NCI-H460 (cell line): ENCODE measurements around the gene SNRNP27. TPM values are rescaled to one million over a fixed set of nuclear protein-coding genes. Genes with fewer than 3 reads are reported as not detected.

Experiments
- DNase-seq: peaks from one replicate; pipeline ENCODE4 v3.0.0-alpha.2; 2016; ENCODE audit warnings: low read depth; ENCODE audit errors: extremely low read depth
- total RNA-seq: library from RNA; depleted of rRNA; stranded (reverse); fragments of >200 nt; shearing (Covaris generic); gene quantifications from 2 replicates; pipeline ENCODE4 v1.2.3, GENCODE V29; 2014

SNRNP27 gene
- total RNA-seq, 1 experiment from 2014 or later: 73.0 TPM

DNA sequence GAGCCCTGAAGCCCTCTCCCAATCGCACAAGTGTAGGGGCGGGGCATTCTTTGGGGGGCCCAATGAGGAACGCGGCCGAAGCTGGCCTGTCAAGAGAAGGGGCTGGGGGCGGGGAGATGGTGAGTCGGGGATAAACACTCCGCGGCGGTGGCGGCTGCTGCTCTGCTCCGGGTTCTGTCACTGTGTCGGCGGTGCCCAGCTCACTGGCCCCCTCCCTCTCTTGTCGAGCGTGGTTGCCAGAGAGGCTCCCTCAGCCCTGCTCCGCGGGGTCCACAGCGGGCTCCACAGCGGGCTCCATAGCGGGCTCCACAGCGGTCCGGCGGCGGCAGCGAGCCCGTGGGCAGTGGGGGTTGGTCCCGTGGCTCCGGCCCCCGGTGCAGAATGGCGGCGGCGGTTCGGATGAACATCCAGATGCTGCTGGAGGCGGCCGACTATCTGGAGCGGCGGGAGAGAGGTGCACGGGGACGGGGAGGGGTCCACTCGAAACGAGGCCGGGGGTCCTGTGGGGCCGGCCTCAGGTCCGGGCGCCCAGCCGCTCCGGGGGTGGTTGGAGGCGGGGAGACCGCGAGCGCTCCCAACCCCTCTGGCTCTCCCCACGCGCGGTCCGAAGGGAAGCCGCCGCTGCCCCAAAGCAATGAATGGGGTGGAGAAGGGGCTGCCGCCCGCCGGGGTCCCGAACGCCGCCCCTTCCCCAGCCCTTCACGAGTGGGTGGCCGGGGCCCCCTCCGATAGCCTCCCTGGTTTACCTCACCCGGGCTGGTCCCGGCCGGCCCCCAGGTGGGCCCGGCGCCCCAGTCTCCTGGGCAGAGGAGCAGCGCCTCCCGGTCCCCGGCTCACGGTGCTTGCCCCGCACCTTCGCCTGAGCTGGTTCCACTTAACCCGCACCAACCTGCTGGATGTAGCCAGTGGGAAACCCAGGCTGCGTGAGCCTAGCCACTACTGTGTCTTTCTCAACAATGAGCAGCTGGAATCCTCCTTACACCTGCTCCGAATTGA is 21.5 kb downstream of the SNRNP27 start, which contains the start of gene MXD1:
MXD1 (plus strand) TSS at position 160 of the 996 bp plus-strand sequence; CDS start at position 382, 222 bp downstream.
- DNase-seq: no peak

- DNase-seq: no peak
These were observed 22.4 kb downstream of the SNRNP27 start for GRCh38 chr2:69916106-69916505.

- peak; percentile 65 for DNase-seq
These were observed 24.1 kb downstream of the SNRNP27 start for GRCh38 chr2:69917852-69918251.

GRCh38 chr2:69918401-69918800 is 24.6 kb downstream of the SNRNP27 start:
- no peak for DNase-seq

DNA sequence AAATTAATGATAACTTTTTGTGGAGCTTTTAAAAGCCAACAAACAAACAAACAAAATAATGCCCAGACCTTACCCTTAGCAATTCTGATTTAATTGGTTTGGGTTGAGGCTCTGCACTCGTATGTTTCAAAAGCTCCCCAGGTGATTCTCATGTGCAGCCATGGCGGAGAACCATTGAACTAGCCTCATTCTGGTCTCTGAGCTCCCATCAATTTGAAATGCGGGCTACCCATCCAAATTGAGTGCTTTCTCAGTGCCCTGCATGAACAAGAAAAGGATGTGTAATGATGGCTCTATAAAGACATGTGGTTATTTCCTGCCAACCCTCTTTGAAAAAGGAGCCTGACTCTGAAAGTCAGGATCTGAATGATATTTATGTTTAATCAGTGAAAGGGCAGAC is 29.4 kb downstream of the SNRNP27 start:
- DNase-seq: no peak

- DNase-seq: no peak
These were observed 33.2 kb downstream of the SNRNP27 start for GRCh38 chr2:69926849-69927515.

DNA sequence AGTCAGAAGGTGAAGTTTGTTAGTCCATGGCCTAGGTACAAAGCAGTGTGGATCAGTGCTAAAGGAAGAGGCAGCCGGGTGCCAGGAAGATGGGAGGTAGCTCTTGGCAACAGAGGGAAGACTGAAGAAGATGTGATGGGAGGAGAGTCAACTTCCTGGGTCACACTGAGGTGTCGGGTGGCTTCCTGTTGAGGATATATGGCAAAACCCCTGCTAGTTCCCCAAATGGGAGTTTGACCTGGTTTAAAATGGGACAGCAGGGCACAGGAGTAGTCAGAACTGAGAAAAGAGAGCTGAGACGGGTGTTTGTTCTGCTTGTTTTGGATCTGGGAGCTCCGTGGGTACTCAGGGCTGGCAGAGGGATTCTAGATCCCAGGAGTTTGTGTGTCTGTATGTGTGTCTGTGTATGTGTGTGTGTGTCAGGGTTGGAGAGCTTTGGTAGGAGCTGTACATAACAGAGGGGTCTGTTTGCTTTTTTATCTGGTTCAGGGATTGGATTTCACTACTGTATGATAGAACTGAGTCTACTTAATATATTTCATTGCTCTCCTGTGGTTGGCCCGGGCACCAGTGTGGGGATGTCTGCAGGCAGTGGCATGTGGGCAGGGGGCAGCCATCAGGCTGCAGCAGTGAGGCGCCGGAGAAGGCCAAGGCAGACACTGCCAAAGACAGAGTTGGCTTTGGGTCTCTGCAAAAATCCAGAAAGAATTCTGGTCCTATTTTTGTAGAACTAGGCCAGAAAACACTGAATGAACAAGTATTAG is 38.3 kb downstream of the SNRNP27 start:
- DNase-seq: no peak

DNA sequence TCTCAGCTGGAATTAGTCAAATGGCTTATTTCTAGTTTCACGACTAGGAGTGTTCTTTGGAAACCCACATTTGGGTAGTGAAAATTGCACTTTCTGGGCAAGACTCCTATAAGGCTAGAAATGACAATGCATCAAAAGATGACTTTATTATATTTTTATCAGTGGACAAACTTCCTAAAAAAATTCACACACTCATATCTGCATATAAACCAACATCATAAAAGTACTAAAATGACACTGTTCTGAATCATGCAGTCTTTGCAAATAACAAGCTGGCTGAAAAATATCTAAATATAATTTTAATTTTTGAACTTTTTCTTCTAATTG is 38.8 kb downstream of the SNRNP27 start:
- no peak for DNase-seq

DNA sequence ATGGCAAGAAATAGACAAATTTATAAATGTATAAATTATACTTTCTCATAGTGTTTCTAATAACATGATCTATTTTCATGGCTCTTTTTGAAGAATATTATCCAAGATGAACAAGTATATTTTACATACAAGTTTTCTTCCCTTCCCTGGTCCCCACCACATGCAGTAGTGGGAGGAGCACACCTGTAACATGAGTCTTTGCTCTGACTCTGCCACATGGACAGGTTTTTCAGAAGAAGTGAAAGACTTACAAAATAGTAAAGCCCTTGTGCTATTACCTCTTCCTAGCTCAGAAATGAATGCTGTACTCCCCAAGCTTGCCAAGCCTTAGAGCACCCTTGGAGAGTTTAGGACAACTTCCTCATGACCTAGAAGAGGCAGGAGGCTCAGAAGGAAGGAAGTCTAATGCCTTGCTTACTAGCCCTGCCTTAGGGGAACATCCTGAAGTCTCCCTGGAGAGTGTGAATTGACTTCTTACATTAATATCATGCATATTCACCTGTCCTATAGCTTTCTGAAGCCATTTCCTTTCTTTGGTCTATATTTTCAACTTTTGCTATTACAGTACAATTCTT is 39.6 kb downstream of the SNRNP27 start:
- no peak for DNase-seq

GRCh38 chr2:69933839-69934613 is 40.3 kb downstream of the SNRNP27 start:
- no peak for DNase-seq

GRCh38 chr2:69934614-69934908 is 40.8 kb downstream of the SNRNP27 start:
- DNase-seq: no peak

GRCh38 chr2:69935011-69935410 is 41.3 kb downstream of the SNRNP27 start:
- DNase-seq: no peak

GRCh38 chr2:69936906-69937305 is 43.1 kb downstream of the SNRNP27 start:
- no peak for DNase-seq

- DNase-seq: no peak
These were observed 44.2 kb downstream of the SNRNP27 start for GRCh38 chr2:69937968-69938367.

DNA sequence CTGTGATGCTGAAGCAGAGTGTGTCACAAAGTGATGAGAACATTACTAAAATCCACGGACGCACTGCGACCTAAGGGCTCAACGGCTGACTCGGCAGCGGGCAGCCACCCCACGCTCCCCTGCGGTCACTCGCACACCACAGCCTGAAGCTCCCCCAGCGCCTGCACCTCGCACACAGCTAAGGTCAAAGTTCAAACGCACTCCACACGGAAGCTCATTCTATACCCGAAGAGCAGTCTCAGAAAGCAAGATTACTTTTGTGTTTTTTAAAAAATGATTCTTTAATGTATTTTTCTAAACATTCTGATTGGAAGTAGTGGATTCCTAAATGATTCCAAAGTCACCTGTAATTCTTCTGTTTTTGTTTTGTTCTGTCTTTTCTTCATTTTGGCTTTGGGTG is 46.0 kb downstream of the SNRNP27 start:
- no peak for DNase-seq

DNA sequence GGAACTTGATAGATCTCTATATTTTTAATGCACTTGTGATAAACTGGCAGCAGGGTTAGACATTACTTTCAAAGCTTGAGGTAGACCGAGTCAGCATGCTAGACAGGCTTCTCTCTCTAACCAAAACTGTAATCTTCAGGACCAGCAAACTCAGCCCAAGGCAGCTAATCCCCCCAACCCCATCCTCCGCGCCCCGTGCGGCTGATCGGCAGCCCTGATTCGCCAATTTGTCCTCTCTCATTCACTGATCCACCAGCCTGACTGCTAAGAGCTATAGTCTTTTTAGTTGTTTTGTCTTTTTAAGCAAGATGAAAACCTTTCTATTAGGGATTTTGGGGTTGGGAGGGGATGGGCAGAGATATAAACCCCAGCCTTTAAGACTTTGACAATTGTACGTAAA is 46.9 kb downstream of the SNRNP27 start:
- no peak for DNase-seq

- no peak for DNase-seq
These were observed 49.5 kb downstream of the SNRNP27 start for GRCh38 chr2:69943000-69943842.

DNA sequence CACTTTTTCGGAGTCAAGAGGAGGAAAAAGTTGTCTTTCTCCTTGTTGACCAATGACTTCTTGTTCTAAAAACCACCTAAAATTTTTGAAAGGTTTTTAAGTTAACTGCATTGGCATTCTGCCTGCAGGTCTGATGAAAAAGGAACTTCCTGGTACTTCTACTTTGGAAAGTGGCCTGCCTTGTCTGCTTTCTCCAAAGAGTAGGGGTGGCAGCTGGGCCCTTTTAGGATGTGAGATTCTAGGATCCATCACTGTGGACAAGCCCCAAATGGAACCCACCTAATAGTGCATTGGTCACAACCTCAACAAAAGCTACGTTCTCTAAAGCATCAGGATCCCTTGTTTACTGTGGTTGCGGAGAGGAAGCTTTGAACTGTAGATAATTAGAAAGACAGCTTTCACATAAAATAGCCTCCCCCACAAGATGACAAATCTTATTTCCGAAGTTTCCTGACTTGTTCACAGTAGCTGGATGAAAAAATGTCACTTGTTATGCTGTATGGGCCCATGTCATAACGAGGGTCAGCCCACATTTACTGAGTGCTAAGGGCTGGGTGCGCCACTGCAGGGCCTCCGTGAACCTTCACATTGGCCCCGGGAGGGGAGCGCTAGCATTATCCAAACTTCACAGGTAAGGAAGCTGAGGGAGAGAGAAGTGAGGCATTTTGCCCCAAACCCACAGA is 50.2 kb downstream of the SNRNP27 start:
- no peak for DNase-seq

- DNase-seq: no peak
These were observed 51.0 kb downstream of the SNRNP27 start for GRCh38 chr2:69944756-69945155.
